MM.1S (cell line): Measurements from ENCODE around the gene A4GALT.

Experiments
- CTCF ChIP-seq: fragments of 300-600 bp; sonication (generic); IDR thresholded peaks from 2 replicates; pipeline ENCODE4 v1.5.1; 2016; ENCODE audit warnings: antibody characterized with exemption, low read length, mixed read lengths
- EZH2 ChIP-seq: fragments of 300-600 bp; sonication (generic); optimal IDR thresholded peaks from 2 replicates; pipeline ENCODE3; 2017; ENCODE audit warnings: low read depth, mild to moderate bottlenecking, antibody characterized with exemption, low read length, mixed read lengths
- EZH2phosphoT487 ChIP-seq: fragments of 300-600 bp; sonication (generic); IDR thresholded peaks from 2 replicates; pipeline ENCODE4 v1.6.1; 2018; ENCODE audit warnings: antibody characterized with exemption, low read length

- TF ChIP-seq CTCF (no peak), EZH2 (no peak), EZH2phosphoT487 (no peak)
Measured at GRCh38 chr22:42716221-42716620, 4.4 kb downstream of the A4GALT start.
